AG10803 (cell line): ENCODE results near the gene SACS.
"Not testable (repeated sequence)": the region's sequence is repeated elsewhere in the genome, so short reads cannot be mapped to it uniquely, and the experiment has no call there.

Experiments used
- DNase-seq: peaks from one replicate; pipeline ENCODE4 v3.0.0; 2010; ENCODE audit warnings: low read depth
- H3K4me3 ChIP-seq: 2 replicates; pipeline ENCODE4 v1.5.1; 2011; ENCODE audit warnings: mild to moderate bottlenecking, low read length, control low read depth
- TF ChIP-seq, protein P1 (sequence below): conservative IDR thresholded peaks from 2 replicates; pipeline ENCODE4 v1.5.1; 2011; ENCODE audit warnings: mild to moderate bottlenecking, low read length, control low read depth, inconsistent platforms

Gene SACS

DNA sequence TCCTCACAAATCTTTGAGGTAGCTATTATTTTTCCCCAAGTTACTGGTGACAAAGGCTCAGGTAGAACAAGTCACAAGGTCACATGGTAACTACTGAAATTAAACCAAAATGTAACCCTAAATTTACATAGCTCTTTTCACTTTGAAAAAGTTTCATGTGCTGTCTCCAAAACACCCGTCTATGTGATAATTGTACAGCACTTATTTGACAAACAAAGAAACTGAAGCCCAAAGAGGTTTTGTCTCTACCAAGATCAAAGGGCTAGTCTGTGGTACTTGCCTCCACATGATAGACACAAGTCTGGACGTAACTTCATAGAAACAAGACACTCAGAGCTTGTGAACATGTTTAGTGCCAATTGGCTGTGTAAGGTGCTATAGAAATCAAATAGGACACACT, 108.3 kb downstream of the SACS start:
- H3K4me3 ChIP-seq = no peak overlapping the region
- TF ChIP-seq, protein P1, sequence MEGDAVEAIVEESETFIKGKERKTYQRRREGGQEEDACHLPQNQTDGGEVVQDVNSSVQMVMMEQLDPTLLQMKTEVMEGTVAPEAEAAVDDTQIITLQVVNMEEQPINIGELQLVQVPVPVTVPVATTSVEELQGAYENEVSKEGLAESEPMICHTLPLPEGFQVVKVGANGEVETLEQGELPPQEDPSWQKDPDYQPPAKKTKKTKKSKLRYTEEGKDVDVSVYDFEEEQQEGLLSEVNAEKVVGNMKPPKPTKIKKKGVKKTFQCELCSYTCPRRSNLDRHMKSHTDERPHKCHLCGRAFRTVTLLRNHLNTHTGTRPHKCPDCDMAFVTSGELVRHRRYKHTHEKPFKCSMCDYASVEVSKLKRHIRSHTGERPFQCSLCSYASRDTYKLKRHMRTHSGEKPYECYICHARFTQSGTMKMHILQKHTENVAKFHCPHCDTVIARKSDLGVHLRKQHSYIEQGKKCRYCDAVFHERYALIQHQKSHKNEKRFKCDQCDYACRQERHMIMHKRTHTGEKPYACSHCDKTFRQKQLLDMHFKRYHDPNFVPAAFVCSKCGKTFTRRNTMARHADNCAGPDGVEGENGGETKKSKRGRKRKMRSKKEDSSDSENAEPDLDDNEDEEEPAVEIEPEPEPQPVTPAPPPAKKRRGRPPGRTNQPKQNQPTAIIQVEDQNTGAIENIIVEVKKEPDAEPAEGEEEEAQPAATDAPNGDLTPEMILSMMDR = no peak
- no peak for DNase-seq

- TF ChIP-seq, protein P1 = no peak
- H3K4me3 ChIP-seq = peak overlapping the region; percentile 28
- peak; percentile 39 for DNase-seq
Observed at GRCh38 chr13:23323946-23324709, 109.4 kb downstream of the SACS start.

DNA sequence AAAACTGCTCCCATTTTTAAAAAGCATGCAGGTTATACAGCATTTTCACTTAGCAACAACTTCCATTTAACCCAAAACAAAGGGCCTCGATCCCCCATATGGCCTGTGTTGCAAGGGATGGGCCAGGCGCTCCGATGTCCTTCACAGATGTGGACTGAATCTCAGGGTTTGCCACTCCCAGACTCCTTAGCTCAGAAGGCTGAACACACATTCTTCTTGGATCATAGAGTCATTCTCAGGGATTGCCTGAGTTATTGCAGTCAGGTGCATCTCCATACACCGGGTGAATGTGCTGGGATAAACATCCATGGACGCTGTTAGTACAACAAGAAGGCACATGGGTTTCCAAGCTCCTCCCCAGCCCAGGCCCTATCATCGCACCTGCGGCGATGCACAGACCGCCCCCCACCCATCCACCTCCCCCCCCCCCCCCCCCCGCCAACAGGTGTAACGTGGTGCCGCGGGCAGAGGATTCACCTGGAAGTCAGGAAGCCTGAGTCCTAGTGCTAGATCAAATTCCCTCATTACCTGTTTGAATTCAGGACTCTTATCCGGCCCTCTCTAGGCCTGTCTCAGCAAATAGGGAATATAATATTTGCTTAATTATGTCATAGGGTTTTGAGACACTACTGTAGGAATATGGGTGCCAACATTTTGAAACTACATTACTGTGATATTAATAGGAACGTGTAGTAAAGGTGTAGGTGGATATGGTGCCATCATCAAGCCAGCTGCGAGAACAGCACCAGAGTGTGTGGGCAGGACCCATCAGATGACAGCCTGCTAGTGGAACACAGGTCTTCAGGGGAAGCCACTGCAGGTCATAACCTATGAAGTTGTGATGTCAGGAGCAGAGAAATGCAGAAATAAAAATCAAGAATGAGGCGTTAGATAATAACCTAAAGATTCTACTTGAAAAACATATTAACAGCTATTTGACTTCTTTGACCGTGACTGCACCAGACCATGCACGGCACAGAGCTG, 110.9 kb downstream of the SACS start:
- peak; percentile 8 for DNase-seq
- no peak overlapping the region; the same call in 1 of the 2 replicates for H3K4me3 ChIP-seq
- TF ChIP-seq, protein P1 = no peak

DNA sequence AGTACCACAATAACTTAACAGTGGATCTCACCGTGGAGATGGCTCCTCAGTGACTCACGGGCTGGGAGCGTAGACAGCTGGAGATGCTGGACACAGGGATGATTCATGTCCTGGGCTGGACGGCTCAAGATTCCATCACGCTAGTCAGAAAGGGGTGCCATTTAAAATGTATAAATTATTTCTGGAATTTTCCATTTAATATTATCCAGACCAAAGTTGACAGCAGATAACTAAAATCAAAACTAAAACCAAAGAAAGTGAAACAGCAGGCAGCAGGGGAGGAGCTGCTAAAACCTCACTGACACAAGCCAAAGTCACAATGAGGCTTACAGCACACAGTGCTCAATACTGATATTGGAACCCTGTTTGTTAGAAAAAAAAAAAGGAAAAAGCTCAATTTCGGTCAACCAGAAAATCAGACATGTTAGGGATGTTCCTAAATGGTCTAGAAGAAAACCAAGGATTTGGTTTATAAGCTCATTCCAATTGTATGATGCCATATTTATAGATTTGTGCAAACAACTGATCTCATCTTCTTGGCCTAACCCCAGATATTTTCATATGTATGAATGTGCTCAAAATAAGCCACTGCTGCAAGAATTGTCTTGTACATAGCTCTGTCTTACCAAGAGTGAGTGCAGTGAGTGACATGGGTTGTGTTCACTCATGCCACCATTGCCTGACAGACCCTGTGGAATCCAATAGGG, 111.8 kb downstream of the SACS start:
- TF ChIP-seq, protein P1 = no peak
- H3K4me3 ChIP-seq = peak overlapping the region; percentile 34
- peak; percentile 93 for DNase-seq

GRCh38 chr13:23320926-23321534, 112.5 kb downstream of the SACS start:
- TF ChIP-seq, protein P1 = no peak

DNA sequence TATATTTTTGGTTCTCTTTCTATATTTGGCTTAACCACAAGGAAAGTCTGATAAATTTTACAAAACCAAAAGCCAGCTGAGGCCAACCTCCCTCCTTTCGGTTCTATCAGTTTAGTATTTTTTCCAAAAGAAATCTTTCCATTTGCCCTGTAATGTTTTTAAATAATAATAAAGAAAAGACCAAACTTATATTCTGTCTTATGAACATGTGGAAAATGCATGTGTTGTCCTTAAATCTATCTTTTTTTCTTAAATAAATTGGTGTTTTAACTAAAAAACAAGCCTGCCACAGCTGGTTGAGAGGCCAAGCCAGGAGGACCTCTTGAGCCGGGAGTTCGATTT, 113.6 kb downstream of the SACS start:
- TF ChIP-seq, protein P1 = no peak
- H3K4me3 ChIP-seq = no peak overlapping the region
- DNase-seq = no peak

More at GRCh38 chr13:23320926-23321534, 112.5 kb downstream of the SACS start:
- DNase-seq = no peak
- no peak overlapping the region for H3K4me3 ChIP-seq

DNA sequence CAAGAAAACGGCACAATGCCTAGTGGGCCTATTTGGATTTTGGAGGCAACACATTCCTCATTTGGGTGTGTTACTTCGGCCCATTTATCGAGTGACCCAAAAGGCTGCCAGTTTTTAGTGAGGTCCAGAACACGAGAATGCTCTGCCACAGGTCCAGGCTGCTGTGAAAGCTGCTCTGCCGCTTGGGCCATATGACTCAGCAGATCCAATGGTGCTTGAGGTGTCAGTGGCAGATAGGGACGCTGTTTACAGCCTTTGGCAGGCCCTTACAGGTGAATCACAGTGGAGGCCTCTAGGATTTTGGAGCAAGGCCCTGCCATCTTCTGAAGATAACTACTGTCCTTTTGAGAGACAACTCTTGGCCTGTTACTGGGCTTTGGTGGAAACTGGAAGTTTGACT, 118.7 kb downstream of the SACS start:
- not testable (repeated sequence) for H3K4me3 ChIP-seq, DNase-seq
